ENCODE results near the gene ANO1.

Gene ANO1

GRCh38 chr11:70169127-70169526, 91.0 kb downstream of the ANO1 start:
- H3K4me3 ChIP-seq (ENCODE audit: low read length): no peak overlapping the region
- no peak for TF ChIP-seq CTCF (conservative IDR thresholded peaks at IDR 0.05; ENCODE audit: low read length)
- no peak for DNase-seq (ENCODE audit: low read depth)

- no peak for DNase-seq (ENCODE audit: low read depth)
- H3K4me3 ChIP-seq (ENCODE audit: low read length): no peak overlapping the region
- TF ChIP-seq CTCF (conservative IDR thresholded peaks at IDR 0.05; ENCODE audit: low read length): no peak
Measured at GRCh38 chr11:70169632-70170031, 91.5 kb downstream of the ANO1 start.

GRCh38 chr11:70170596-70171210, 92.6 kb downstream of the ANO1 start:
- DNase-seq (ENCODE audit: low read depth): no peak
- H3K4me3 ChIP-seq (ENCODE audit: low read length): no peak overlapping the region
- TF ChIP-seq CTCF (conservative IDR thresholded peaks at IDR 0.05; ENCODE audit: low read length): no peak

GRCh38 chr11:70173018-70173417, 94.9 kb downstream of the ANO1 start:
- no peak for DNase-seq (ENCODE audit: low read depth)
- no peak for TF ChIP-seq CTCF (conservative IDR thresholded peaks at IDR 0.05; ENCODE audit: low read length)
- H3K4me3 ChIP-seq (ENCODE audit: low read length): no peak overlapping the region

GRCh38 chr11:70174547-70175235, 96.6 kb downstream of the ANO1 start:
- DNase-seq (ENCODE audit: low read depth): no peak
- TF ChIP-seq CTCF (conservative IDR thresholded peaks at IDR 0.05; ENCODE audit: low read length): no peak
- H3K4me3 ChIP-seq (ENCODE audit: low read length): no peak overlapping the region

- H3K4me3 ChIP-seq (ENCODE audit: low read length): no peak overlapping the region
- no peak for DNase-seq (ENCODE audit: low read depth)
- no peak for TF ChIP-seq CTCF (conservative IDR thresholded peaks at IDR 0.05; ENCODE audit: low read length)
Measured at GRCh38 chr11:70175236-70175698, 97.2 kb downstream of the ANO1 start.
